ENCODE data around the gene GPR137B. TPM values are rescaled to one million over a fixed set of nuclear protein-coding genes. Genes with fewer than 3 reads are reported as not detected.

The GPR137B gene
- total and polyA plus RNA-seq, 5 donors = 21.3 to 73.3 (median 26.3) TPM

- intact Hi-C loops (cut with DNase I) = no loop called here
- Histone ChIP-seq H3K4me1 (ENCODE audit: control insufficient read depth, insufficient read depth, low read length) (no peaks in the 10 kb centered on the region), H3K27ac (ENCODE audit: low read length) (no peak overlapping the region), H3K9me3 (ENCODE audit: control insufficient read depth, low read length) (no peaks in the 10 kb centered on the region), H3K4me3 (ENCODE audit: low read length) (no peak overlapping the region), H3K27me3 (ENCODE audit: control insufficient read depth, insufficient read depth) (no peaks in the 10 kb centered on the region)
- DNase-seq (no peak), ATAC-seq (no peak)
- WGBS = 92% methylated on average over 2 of the region's 2 CpGs
Observed at GRCh38 chr1:236242568-236242967, 100.2 kb downstream of the GPR137B start.

- Histone ChIP-seq H3K9me3 (ENCODE audit: control insufficient read depth, low read length) (no peaks in the 10 kb centered on the region), H3K27ac (ENCODE audit: low read length) (no peak overlapping the region), H3K4me1 (ENCODE audit: control insufficient read depth, insufficient read depth, low read length) (no peaks in the 10 kb centered on the region), H3K4me3 (ENCODE audit: low read length) (no peak overlapping the region), H3K27me3 (ENCODE audit: control insufficient read depth, insufficient read depth) (no peaks in the 10 kb centered on the region)
- DNase-seq (no peak), ATAC-seq (no peak)
- WGBS = 96% methylated on average over 3 of the region's 3 CpGs
- intact Hi-C loops (cut with DNase I) = no loop called here
Observed at GRCh38 chr1:236247286-236247685, 104.9 kb downstream of the GPR137B start.

- H3K9me3 ChIP-seq (ENCODE audit: control insufficient read depth, low read length) = no peaks in the 10 kb centered on the region
- no peak overlapping the region for H3K27ac ChIP-seq (ENCODE audit: low read length)
- H3K27me3 ChIP-seq (ENCODE audit: control insufficient read depth, insufficient read depth) = no peaks in the 10 kb centered on the region
- 79% methylated on average over 1 of the region's 1 CpG for WGBS
- no peak for DNase-seq
- H3K4me1 ChIP-seq (ENCODE audit: control insufficient read depth, insufficient read depth, low read length) = peaks cover 2% of the 10 kb centered on the region
- H3K4me3 ChIP-seq (ENCODE audit: low read length) = no peak overlapping the region
- ATAC-seq = no peak
- intact Hi-C loops (cut with DNase I) = no loop called here
Observed at GRCh38 chr1:236251587-236251986, 109.2 kb downstream of the GPR137B start.

- Histone ChIP-seq H3K4me3 (ENCODE audit: low read length) (no peak overlapping the region), H3K27ac (ENCODE audit: low read length) (no peak overlapping the region), H3K27me3 (ENCODE audit: control insufficient read depth, insufficient read depth) (no peaks in the 10 kb centered on the region), H3K9me3 (ENCODE audit: control insufficient read depth, low read length) (no peaks in the 10 kb centered on the region), H3K4me1 (ENCODE audit: control insufficient read depth, insufficient read depth, low read length) (peaks cover 2% of the 10 kb centered on the region)
- WGBS = 99% methylated on average over 1 of the region's 1 CpG
- ATAC-seq (no peak), DNase-seq (no peak)
- intact Hi-C loops (cut with DNase I) = no loop called here
Observed at GRCh38 chr1:236253119-236253518, 110.8 kb downstream of the GPR137B start.

- intact Hi-C loops (cut with DNase I) = no loop called here
- Histone ChIP-seq H3K27ac (ENCODE audit: low read length) (no peak overlapping the region), H3K27me3 (ENCODE audit: control insufficient read depth, insufficient read depth) (no peaks in the 10 kb centered on the region), H3K9me3 (ENCODE audit: control insufficient read depth, low read length) (no peaks in the 10 kb centered on the region), H3K4me1 (ENCODE audit: control insufficient read depth, insufficient read depth, low read length) (peaks cover 2% of the 10 kb centered on the region), H3K4me3 (ENCODE audit: low read length) (no peak overlapping the region)
- DNase-seq (no peak), ATAC-seq (no peak)
- 80% methylated on average over 4 of the region's 4 CpGs for WGBS
Observed at GRCh38 chr1:236253918-236254637, 111.7 kb downstream of the GPR137B start.

GRCh38 chr1:236257216-236257615 is 114.9 kb downstream of the GPR137B start:
- peaks cover 2% of the 10 kb centered on the region for H3K4me1 ChIP-seq (ENCODE audit: control insufficient read depth, insufficient read depth, low read length)
- no peaks in the 10 kb centered on the region for H3K9me3 ChIP-seq (ENCODE audit: control insufficient read depth, low read length)
- intact Hi-C loops (cut with DNase I) = no loop called here
- DNase-seq = no peak
- H3K4me3 ChIP-seq (ENCODE audit: low read length) = no peak overlapping the region
- ATAC-seq = no peak
- no peaks in the 10 kb centered on the region for H3K27me3 ChIP-seq (ENCODE audit: control insufficient read depth, insufficient read depth)
- H3K27ac ChIP-seq (ENCODE audit: low read length) = no peak overlapping the region

- no peak overlapping the region for H3K4me3 ChIP-seq (ENCODE audit: low read length)
- ATAC-seq = no peak
- peaks cover 2% of the 10 kb centered on the region for H3K4me1 ChIP-seq (ENCODE audit: control insufficient read depth, insufficient read depth, low read length)
- H3K27ac ChIP-seq (ENCODE audit: low read length) = no peak overlapping the region
- DNase-seq = no peak
- no peaks in the 10 kb centered on the region for H3K9me3 ChIP-seq (ENCODE audit: control insufficient read depth, low read length)
- H3K27me3 ChIP-seq (ENCODE audit: control insufficient read depth, insufficient read depth) = no peaks in the 10 kb centered on the region
- intact Hi-C loops (cut with DNase I) = no loop called here
- WGBS = 95% methylated on average over 4 of the region's 4 CpGs
Observed at GRCh38 chr1:236258114-236258622, 115.8 kb downstream of the GPR137B start.

Other genes starting within 250 kb of the GPR137B start
- 100 to 1,000 TPM in 1 of 4 donors, 10 to 100 TPM in 3; 31.3 to 107 (median 58.1) TPM for gene NID1, start 77.4 kb upstream of the GPR137B start, total RNA-seq
- 24.4 TPM for gene NID1, start 77.4 kb upstream of the GPR137B start, polyA plus RNA-seq
- 1 to 10 TPM; 4.4 to 6.3 (median 5.1) TPM for gene ERO1B, start 139.4 kb downstream of the GPR137B start, total RNA-seq
- 3.2 TPM for gene ERO1B, start 139.4 kb downstream of the GPR137B start, polyA plus RNA-seq

Data from right cardiac atrium (tissue), 5 donors.